GM19468 (cell line): ENCODE data around the gene MYH7B.

Experiments used
- ATAC-seq: cut with Tn5 transposase; IDR thresholded peaks from one replicate; pipeline ENCODE4 v1.9.1; 2021; ENCODE audit warnings: mild to moderate bottlenecking, moderate library complexity, moderate number of reproducible peaks; ENCODE audit not compliant: unreplicated experiment; ENCODE audit errors: extremely low read depth

Gene MYH7B

DNA sequence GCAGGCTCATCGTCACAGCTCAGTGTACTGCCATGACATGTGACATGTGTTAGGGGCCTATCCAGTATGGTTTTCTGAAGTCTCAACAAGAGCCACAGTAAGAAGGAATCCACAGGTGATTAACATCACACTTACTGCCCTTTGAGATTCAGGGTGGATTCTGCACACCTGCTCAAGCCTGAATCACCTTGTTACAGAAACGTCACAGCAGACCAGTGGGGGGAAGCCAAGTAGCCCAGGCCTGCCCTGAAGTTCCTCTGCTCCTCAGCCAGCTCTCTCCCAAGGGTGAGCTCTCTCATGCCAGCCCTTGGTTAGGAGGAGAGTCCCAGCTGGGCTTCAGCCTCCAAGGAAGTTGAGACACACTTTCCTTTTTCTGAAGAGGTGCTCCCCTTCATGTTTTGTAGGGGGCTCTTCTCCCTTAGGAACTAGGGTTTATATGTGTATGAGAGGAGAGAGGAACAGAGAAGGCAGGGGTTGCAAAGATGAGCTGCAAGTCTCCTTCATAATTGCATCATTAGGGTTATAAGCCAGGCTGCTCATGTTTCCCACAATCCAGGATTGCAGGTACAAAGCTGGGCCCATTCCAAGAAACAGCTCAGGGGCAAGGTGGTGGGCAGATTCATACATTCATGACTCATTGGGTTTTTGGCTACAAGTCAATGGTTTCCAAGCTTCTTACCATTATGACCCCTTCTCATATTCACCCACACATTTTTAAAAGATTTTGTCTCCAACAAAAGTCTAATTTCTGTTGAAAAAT, 11.7 kb upstream of the MYH7B start:
- ATAC-seq = no peak

DNA sequence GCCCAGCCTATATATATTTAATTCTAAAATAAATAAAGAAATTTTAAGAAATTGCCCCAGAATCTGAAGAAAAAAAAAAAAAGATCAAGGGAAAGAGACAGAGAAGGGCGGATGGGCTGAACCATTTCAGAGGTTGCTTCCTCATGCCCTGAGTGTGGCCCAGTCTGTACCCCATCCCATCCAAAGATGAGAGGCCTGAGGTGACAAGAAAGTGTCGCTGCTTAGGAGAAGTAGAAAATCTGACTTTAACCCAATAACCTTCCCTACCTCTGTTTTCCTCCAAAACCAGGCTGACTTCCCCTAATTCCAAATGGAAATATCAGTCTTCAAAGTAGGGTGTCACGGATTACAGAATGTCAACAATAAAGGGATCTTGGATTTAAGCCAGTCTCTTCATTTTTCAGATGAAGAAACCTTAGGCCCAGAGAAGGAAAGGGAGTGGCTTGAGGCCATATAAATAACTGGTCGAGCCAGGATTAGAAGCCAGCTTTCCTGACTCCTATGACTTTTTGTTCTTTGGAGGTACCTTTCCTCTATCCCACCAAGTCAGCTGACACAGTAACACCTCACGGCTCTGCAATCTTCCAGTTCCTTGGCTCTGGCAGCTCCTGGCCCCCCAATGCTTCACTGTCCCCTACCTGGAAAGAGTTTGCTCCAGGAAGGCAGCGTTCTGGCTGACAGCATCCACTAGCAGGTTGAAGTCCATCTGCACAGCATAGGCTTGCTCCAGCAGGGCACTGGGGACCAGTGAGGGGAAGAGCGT, 10.2 kb upstream of the MYH7B start:
- no peak for ATAC-seq

DNA sequence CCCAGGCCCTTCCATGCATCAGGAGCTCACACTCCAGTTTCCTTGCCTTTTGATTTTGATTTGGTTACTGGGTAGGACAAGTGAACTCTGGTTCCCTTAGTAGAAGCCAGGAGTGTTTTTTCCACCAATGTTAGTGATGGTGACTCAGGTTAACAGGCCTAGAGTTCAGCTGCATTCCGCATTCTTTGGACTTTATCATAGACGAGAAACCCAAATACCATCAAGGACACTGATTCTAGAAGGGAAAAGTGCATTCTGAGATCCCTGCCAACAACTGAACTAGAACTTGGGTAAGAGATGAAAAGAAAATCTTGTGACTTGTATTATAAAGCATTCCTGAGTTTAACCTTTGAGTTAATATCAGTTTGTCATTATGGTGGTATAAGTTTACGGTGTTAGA, 9.0 kb upstream of the MYH7B start:
- ATAC-seq = no peak

DNA sequence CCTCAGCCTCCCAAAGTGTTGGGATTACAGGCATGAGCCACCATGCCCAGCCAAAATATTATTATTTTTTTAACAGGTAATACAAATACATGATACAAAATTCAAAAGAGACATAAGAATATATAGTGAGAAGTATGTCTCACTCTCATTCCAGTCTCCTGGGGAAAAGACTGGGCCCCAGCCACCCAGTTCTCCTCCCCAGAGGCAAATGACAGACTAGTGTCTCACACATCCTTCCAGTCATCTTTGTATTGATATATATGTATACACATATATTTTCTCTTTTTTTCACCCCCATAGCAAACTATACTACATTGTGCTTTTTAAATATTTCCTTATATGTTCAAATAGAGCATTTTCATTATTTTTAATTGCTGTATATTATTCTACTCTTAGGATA, 8.3 kb upstream of the MYH7B start:
- no peak for ATAC-seq

DNA sequence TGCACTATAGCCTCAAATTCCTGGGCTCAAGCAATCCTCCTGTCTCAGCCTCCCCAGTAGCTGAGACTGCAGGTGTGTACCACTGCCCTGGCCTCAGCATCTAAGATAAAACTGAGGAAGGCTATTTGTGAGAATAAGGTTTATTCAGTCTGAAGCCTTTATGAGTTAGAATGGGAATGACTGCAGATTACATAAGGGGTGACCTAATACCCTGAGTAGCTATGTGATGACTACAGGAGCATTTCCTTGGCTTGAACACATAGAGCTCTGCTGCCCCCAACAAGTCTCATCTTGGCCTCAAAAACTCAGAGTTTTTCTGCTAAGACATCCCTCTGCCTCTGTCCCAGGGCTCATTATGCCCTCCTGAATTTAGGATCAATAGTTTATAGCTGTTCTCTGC, 7.6 kb upstream of the MYH7B start:
- ATAC-seq = no peak

DNA sequence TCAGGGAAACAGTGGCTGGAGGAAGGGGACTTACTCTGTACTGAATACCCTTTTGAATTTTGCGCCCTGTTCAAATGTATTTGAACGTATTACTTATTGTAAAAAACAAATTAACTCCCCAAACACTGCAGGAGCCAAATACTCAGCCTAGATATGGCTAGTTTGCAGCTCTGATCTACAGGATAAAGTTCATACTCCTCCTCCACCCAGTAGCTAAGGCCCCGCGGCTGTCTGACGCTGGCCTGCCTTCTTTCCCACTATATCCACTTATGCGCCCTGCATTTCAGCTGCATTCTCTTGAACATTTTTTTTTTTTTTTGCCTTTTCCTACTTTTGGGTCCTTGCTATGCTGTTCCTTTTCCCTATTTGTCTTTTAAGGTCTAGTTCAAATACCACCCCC, 6.5 kb upstream of the MYH7B start:
- no peak for ATAC-seq

DNA sequence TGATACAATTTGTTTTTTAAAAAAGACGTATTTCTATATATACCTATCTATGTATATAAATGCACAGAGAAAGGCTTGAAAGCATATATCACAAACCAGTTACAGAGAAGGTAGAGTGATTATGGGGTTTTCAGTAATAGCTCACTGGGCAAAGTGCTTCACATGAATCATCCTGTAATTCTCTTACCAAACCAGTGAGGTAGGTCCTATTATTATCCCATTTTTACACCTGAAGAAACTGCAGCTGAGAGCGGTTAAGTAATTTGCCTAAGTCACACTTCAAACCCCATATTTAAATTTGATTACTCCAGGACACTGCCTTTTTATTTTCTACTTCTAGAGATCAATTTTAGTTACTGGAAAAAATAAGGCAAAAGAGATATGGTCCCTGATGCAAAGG, 4.4 kb upstream of the MYH7B start:
- no peak for ATAC-seq

DNA sequence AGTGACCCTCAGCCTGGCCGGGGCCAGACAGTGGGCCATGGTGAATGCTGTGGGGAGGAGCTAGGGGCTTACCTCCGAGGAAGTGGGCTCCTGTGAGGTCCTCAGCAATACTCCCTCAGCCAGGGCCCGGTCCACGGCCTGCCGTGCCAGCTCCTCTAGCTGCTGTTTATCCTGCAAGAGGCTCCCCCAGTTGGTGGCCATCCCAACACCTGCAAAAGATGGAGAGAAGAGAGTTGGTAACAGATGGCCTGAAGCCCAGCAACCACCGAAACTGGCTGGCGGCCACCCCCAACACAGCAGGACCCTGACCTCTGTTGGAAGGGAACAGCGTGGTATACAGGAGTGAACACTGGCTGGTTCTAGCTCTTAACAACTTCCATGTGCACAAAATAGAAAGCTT, 4.0 kb upstream of the MYH7B start:
- no peak for ATAC-seq

DNA sequence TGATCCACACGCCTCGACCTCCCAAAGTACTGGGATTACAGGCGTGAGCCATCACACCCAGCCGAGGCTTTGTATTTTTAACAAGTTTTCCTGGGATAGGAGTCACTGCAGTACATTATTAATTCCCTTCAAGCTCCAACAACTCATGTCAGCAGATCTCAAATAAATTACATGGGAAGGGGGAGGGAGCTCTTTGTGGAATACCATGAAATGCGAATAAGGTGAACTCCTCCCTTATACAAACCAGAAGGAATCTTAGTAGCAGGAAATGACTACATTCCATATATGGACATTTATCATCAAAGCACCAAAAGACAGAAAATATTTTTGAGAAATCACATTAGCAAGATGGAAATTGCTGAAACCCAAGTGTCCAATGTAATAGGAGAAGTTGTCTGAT, 3.0 kb upstream of the MYH7B start:
- ATAC-seq = no peak

DNA sequence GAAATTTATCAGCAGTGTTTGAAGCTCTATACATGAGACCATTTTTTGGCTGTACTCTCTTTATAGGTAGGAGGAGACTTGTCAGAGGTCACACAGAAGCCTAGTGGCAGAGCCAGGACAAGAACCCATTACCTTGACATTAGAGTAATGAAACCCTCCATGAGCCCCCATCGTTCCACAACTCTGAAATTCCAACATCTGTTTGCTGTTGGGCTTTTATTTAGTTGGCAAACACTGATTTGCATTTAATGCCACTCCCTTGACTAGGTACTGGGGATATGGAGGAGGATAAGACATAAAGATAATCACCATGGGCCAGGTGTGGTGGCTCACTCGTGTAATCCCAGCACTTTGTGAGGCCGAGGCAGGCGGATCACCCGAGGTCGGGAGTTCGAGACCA, 1.7 kb upstream of the MYH7B start:
- ATAC-seq = no peak

DNA sequence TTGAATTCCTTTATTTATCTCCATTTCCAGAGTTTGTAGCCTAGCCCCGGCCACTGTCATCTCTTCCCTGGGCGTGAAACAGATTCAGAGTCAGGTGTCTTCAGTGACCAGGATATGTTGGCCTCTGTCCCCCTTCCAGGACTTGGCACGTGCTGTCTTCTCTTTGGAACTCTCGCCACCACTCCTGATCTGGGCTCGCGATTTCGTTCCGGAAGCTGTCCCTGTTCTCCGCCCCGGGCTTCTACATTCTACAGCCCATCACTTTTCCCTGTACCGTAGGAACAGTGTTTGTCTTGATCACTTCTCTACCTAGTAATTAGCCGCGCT, 801 bp upstream of the MYH7B start:
- no peak for ATAC-seq

DNA sequence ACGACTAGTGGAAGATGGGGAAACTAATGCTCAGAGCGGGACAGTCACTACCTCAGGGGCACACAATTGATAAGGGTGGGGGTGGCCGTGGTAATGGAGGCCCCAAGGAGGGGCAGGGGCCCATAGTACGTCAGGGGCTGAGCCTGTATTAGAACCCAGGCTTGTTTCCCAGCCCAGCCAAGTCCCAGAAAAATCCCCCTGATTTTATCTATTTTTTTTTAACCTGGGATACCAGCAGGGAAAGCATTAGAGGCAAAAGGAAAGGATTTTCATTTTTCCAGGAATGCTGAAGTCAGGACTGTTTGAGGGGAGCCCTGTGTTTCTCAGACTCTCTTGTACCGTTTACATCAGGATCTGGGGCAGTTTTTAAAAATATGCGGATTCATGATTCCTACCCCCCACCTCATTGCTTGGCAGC, 382 bp downstream of the MYH7B start:
- no peak for ATAC-seq

DNA sequence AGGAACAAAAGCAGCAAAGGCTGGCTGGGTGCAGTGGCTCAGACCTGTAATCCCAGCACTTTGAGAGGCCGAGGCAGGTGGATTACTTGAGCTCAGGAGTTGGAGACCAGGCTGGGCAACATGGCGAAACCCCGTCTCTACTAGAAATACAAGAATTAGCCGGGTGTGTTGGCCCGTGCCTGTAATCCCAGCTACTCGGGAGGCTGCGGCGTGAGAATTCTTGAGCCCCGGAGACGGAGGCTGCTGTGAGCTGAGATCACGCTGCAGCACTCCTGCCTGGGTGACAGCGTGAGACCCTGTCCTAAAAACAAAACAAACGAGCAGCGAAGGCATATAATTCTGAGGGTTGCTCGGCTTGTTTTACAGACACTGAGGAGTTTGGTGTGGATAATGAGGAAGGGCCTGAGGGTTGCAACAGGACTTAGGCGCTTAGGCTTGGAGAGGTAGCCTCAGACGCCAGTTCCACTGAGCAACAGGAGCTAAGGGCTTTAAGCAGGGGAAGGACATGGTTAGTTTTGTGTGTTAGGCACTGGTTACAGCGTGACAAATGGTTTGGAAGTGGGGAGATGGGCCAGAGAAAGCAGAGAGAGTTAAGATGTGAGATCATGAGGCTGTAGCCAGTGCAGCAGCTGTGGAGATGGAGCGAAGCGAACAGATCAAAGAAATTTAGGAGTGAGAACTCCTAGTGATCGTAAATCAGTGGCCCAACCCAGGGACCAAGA, 1.2 kb downstream of the MYH7B start:
- ATAC-seq = no peak

DNA sequence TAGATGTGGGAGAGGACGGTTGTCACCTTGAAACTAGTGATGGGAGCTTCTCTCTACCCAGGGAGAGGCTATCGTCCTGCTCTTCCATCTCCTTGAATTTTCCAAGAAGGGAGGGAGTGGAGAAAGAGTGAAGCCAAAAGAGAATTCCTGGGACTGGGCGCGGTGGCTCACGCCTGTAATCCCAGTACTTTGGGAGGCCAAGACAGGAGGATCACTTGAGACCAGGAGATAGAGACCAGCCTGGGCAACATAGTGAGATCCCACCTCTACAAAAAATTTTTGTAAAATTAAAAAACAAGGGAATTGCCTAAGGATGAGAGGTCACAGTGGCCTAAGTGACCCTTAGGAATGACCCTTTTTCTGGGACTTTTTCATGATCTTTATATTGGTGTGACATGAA, 8.8 kb downstream of the MYH7B start:
- ATAC-seq = no peak

DNA sequence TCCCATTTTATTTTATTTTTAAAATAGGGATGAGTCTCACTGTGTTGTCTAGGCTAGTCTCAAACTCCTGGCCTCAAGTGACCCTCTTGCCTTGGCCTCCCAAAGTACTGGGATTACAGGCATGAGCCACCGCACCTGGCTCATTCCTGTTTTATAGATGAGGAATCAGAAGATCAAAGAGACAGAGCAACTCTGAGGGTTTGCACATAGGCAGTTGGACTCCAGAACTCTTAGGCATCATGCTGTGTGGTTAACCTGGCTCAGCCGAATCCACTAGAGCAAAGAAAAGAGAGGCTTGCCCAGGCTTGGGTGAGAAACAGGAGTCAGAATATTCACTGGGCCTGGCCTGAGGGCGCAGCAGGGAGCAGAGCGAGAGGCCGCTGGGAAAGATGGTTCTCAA, 9.4 kb downstream of the MYH7B start:
- ATAC-seq = no peak

DNA sequence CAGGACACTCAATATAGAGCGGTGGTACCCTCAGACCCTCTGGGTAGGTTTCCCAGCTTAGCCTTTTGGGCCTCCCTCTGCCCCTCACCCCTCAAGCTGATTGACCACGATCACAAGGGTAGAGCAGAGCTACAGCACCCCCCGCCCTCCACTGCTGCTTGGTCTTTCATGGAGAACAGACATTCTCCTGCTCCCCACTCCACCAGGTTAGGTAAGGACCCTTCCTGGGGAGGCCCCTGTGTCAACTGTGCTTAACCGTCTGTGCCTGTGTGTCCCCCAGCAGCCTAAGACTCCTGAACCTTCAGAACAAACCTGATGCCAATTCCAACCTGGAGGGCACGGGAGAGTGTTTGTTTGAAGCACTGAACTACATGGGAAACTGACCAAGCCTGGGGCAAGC, 11.8 kb downstream of the MYH7B start:
- no peak for ATAC-seq

DNA sequence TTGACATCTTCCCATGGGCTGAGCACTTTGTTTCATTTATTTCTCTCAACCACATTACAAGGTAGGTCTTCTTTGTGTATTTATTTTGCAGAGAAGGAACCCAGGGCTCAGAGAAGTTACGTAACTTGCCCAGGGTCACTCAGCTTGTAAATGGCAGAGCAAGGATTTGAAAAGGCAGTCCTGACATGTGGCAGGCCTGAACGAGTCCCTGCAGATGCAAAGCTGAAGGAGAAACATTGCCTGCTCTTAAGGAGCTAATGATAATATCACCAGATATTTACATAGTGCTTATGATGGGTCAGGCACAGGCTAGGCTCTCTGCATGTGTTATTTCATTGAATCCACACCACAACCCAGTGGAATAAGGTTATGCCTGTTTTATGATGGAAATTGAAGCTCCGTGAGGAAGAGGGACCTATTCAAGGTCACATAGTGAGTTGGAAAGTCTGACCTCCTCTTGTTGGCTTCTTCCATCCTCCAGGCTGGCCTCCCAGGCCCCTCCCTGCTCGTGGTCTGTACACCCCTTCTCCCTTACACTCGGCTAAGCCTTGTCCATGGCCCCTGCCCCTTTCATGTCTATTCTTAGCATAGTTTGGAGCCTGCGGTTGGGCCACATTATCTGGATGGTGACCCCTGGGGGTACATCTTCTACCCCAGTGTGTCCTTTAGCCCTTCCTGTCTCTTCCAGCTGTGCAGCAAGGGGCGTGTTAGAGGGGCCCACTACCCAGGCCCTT, 12.5 kb downstream of the MYH7B start:
- no peak for ATAC-seq

DNA sequence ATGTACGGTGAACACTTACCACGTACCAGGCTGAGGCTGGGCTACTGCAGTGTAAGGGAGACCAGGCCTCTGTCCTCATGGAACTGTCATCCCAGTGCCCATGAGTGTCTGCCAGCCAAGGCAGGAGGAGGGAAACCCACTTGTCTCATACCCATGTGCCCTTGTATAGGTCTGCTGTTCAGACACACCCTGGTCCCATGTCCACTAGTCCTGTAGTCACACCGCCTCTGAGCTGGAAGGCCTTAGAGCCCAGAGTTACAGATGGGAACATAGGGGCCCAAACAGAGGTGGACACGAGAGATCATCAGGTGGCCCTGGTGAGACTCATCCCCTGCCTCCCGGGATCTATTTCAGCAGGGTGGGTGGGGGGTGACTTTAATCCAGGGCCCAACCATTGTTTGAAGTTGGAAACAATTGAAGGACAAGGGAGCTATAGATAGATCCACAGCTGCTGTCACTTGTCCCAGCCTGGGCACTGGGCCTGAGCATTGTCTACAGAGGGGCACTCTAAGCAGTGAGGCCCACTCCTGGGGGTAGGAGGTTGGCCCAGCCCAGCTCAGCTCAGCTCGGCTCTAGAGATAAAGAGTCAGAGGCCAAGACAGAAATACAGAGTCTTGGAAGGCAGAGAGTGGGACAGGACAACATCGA, 14.6 kb downstream of the MYH7B start:
- ATAC-seq = no peak

DNA sequence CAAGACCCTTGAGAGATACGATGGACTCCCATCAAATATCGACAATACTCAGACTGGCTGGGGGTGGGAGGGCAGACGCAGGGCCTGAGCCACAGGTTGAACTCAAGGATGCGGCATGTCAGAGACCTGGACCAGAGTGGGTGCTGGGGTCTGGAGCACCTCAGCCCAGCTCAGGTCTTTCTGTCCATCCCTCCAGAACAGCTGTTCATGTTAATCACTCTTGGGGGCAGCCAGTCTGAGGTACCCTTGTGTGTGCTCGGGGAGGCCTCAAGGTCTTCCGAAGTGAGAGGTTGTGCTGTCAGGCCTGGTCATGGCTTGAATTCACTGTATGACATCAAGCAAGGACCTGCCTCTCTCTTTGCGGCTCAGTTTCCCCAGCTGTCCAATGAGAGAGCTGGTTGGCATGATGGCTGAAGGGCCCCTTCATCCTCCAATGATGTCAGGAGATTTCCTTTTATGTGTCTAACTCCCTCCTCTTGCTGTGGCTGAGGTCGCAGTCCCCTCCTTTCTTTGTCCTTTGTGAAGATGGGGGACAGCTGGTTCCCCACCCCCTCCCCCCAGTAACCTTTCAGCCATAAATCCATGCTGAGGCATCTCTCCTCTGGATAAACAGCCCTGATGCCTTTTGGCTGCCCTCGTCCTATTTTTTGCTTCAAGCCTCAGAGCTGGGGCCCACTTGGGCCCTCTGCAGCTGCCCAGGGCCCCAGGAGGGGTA, 15.3 kb downstream of the MYH7B start:
- ATAC-seq = no peak
